Measurements from ENCODE around the gene RSAD1.

Gene RSAD1

GRCh38 chr17:50474523-50474922 is 4.1 kb upstream of the RSAD1 start:
- TF ChIP-seq GATA2 (IDR thresholded peaks at IDR 0.05; ENCODE audit: low read depth, low read length) (no peak), GATA3 (IDR thresholded peaks at IDR 0.05; ENCODE audit: low read depth, low read length) (no peak)

GRCh38 chr17:50475362-50475761 is 3.3 kb upstream of the RSAD1 start:
- TF ChIP-seq GATA3 (IDR thresholded peaks at IDR 0.05; ENCODE audit: low read depth, low read length) (no peak), GATA2 (IDR thresholded peaks at IDR 0.05; ENCODE audit: low read depth, low read length) (no peak)

- TF ChIP-seq GATA2 (IDR thresholded peaks at IDR 0.05; ENCODE audit: low read depth, low read length) (no peak), GATA3 (IDR thresholded peaks at IDR 0.05; ENCODE audit: low read depth, low read length) (no peak)
These were observed 1.9 kb upstream of the RSAD1 start for GRCh38 chr17:50476545-50477315.

GRCh38 chr17:50477976-50478375 is 684 bp upstream of the RSAD1 start:
- no peak for TF ChIP-seq GATA3 (IDR thresholded peaks at IDR 0.05; ENCODE audit: low read depth, low read length)
- TF ChIP-seq GATA2 (IDR thresholded peaks at IDR 0.05; ENCODE audit: low read depth, low read length): no peak

GRCh38 chr17:50479522-50480141 is 972 bp downstream of the RSAD1 start:
- TF ChIP-seq GATA3 (IDR thresholded peaks at IDR 0.05; ENCODE audit: low read depth, low read length) (no peak), GATA2 (IDR thresholded peaks at IDR 0.05; ENCODE audit: low read depth, low read length) (no peak)

- TF ChIP-seq GATA2 (IDR thresholded peaks at IDR 0.05; ENCODE audit: low read depth, low read length) (no peak), GATA3 (IDR thresholded peaks at IDR 0.05; ENCODE audit: low read depth, low read length) (no peak)
These were observed 1.6 kb downstream of the RSAD1 start for GRCh38 chr17:50480142-50480764.

- TF ChIP-seq GATA3 (IDR thresholded peaks at IDR 0.05; ENCODE audit: low read depth, low read length) (no peak), GATA2 (IDR thresholded peaks at IDR 0.05; ENCODE audit: low read depth, low read length) (no peak)
These were observed 2.3 kb downstream of the RSAD1 start for GRCh38 chr17:50480854-50481490.

- TF ChIP-seq GATA3 (IDR thresholded peaks at IDR 0.05; ENCODE audit: low read depth, low read length): no peak
- TF ChIP-seq GATA2 (IDR thresholded peaks at IDR 0.05; ENCODE audit: low read depth, low read length): no peak
These were observed 3.0 kb downstream of the RSAD1 start for GRCh38 chr17:50481648-50482047.

- TF ChIP-seq GATA2 (IDR thresholded peaks at IDR 0.05; ENCODE audit: low read depth, low read length) (no peak), GATA3 (IDR thresholded peaks at IDR 0.05; ENCODE audit: low read depth, low read length) (no peak)
These were observed 3.5 kb downstream of the RSAD1 start for GRCh38 chr17:50482110-50482509.

GRCh38 chr17:50482516-50482915 is 3.9 kb downstream of the RSAD1 start:
- TF ChIP-seq GATA3 (IDR thresholded peaks at IDR 0.05; ENCODE audit: low read depth, low read length) (no peak), GATA2 (IDR thresholded peaks at IDR 0.05; ENCODE audit: low read depth, low read length) (no peak)

GRCh38 chr17:50483266-50483665 is 4.6 kb downstream of the RSAD1 start:
- TF ChIP-seq GATA2 (IDR thresholded peaks at IDR 0.05; ENCODE audit: low read depth, low read length): no peak
- no peak for TF ChIP-seq GATA3 (IDR thresholded peaks at IDR 0.05; ENCODE audit: low read depth, low read length)

- TF ChIP-seq GATA3 (IDR thresholded peaks at IDR 0.05; ENCODE audit: low read depth, low read length): no peak
- no peak for TF ChIP-seq GATA2 (IDR thresholded peaks at IDR 0.05; ENCODE audit: low read depth, low read length)
These were observed 5.9 kb downstream of the RSAD1 start for GRCh38 chr17:50484386-50485155.

- TF ChIP-seq GATA2 (IDR thresholded peaks at IDR 0.05; ENCODE audit: low read depth, low read length) (no peak), GATA3 (IDR thresholded peaks at IDR 0.05; ENCODE audit: low read depth, low read length) (no peak)
These were observed 8.8 kb downstream of the RSAD1 start for GRCh38 chr17:50487213-50488096.

All from SH-SY5Y (cell line).